ENCODE results near the gene RAF1.

Gene RAF1

GRCh38 chr3:12611117-12611516, 52.8 kb downstream of the RAF1 start:
- Mint-ChIP-seq H3K27ac (no peak overlapping the region), H3K9me3 (no peaks in the 10 kb centered on the region), H3K4me3 (no peak overlapping the region), H3K36me3 (ENCODE audit: low read depth) (peaks cover 60% of the 10 kb centered on the region), H3K27me3 (no peaks in the 10 kb centered on the region), H3K4me1 (ENCODE audit: low read depth) (peaks cover 51% of the 10 kb centered on the region)

DNA sequence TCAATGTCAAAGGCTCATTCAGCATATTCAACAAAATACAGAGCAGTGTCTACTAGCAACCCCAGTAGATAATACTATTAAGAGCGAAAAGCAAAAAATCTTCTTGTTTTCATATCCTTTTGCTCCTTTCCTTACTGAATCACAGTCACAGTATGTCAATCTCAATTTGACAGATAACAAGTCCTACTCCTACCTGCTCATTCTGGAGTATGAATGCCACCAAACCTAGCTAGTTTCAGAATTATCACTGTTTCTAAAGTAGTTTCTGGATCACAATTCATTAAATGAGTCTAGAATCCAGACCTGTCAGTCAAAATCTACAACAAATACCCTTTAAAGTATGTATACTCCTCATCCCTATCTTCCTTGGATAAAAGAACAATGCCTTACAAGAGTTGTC, 55.5 kb downstream of the RAF1 start:
- H3K9me3 Mint-ChIP-seq = no peaks in the 10 kb centered on the region
- H3K4me1 Mint-ChIP-seq (ENCODE audit: low read depth) = peaks cover 30% of the 10 kb centered on the region
- H3K27me3 Mint-ChIP-seq = no peaks in the 10 kb centered on the region
- no peak overlapping the region for H3K4me3 Mint-ChIP-seq
- H3K27ac Mint-ChIP-seq = no peak overlapping the region
- peaks cover 54% of the 10 kb centered on the region for H3K36me3 Mint-ChIP-seq (ENCODE audit: low read depth)

GRCh38 chr3:12603969-12604368, 59.9 kb downstream of the RAF1 start:
- Mint-ChIP-seq H3K4me3 (no peak overlapping the region), H3K27ac (no peak overlapping the region), H3K27me3 (no peaks in the 10 kb centered on the region), H3K4me1 (ENCODE audit: low read depth) (peaks cover 18% of the 10 kb centered on the region), H3K36me3 (ENCODE audit: low read depth) (peaks cover 66% of the 10 kb centered on the region), H3K9me3 (no peaks in the 10 kb centered on the region)

DNA sequence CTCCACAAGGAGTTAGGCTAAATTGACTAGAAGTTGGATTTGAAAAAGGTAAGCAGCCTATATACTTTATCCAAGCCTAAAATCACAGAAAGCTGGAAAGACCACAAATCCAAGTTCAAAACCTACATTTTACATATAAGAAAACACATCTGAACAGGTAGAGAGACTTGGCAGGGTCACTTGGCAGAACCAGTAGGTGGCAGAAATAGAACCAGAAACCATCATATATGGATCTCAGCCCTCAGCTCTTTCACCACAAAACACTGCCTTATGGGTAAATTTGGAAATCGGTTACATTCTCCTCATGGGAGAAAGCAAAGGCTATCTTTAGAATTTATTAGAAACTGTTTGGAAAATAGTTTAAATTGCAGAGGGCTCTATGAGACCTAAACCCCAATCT, 62.8 kb downstream of the RAF1 start:
- no peaks in the 10 kb centered on the region for H3K27me3 Mint-ChIP-seq
- H3K4me3 Mint-ChIP-seq = no peak overlapping the region
- H3K36me3 Mint-ChIP-seq (ENCODE audit: low read depth) = peaks cover 65% of the 10 kb centered on the region
- no peaks in the 10 kb centered on the region for H3K9me3 Mint-ChIP-seq
- no peak overlapping the region for H3K27ac Mint-ChIP-seq
- H3K4me1 Mint-ChIP-seq (ENCODE audit: low read depth) = peaks cover 3% of the 10 kb centered on the region

DNA sequence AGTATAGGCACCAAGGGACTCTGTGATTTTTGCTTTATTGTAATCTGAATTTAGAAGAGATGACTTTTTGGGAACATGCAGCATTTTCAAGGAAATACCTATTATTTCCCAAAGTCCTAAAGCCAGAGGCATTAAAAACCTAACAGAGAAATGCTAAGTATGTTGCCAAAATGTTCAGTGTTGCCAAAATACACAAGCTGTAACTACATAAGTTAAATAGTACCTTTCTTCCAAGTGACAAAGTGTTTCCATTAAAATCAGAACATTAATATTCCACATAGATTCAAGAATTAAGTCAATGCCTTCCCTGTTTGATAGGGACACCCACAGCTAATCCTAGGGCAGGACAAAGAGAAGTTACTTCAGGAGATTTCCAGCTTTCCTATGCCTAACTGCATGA, 65.0 kb downstream of the RAF1 start:
- Mint-ChIP-seq H3K27ac (no peak overlapping the region), H3K9me3 (no peaks in the 10 kb centered on the region), H3K4me3 (no peak overlapping the region), H3K27me3 (no peaks in the 10 kb centered on the region), H3K36me3 (ENCODE audit: low read depth) (peaks cover 76% of the 10 kb centered on the region), H3K4me1 (ENCODE audit: low read depth) (peaks cover 3% of the 10 kb centered on the region)

DNA sequence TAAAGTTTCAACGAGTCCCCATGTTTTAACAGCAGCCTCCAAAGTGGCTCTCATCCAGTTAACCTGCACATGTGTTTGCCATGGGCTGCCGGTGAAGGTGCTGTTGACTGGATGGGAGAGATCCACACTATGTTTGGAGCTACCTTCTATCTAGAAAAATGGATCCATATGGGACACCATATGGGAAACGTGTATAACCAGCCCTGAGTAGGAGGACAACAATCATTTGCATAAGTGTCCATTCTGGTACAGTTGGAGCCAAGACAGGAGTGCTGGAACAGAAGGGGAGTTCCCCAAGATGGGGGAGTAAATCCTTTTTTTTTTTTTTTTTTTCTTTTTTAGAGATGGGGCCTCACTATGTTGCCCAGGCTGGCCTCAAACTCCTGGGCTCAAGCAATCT, 70.4 kb downstream of the RAF1 start:
- Mint-ChIP-seq H3K9me3 (no peaks in the 10 kb centered on the region), H3K36me3 (ENCODE audit: low read depth) (peaks cover 71% of the 10 kb centered on the region), H3K4me3 (no peak overlapping the region), H3K27ac (peak overlapping the region; percentile 61), H3K4me1 (ENCODE audit: low read depth) (no peaks in the 10 kb centered on the region), H3K27me3 (no peaks in the 10 kb centered on the region)

DNA sequence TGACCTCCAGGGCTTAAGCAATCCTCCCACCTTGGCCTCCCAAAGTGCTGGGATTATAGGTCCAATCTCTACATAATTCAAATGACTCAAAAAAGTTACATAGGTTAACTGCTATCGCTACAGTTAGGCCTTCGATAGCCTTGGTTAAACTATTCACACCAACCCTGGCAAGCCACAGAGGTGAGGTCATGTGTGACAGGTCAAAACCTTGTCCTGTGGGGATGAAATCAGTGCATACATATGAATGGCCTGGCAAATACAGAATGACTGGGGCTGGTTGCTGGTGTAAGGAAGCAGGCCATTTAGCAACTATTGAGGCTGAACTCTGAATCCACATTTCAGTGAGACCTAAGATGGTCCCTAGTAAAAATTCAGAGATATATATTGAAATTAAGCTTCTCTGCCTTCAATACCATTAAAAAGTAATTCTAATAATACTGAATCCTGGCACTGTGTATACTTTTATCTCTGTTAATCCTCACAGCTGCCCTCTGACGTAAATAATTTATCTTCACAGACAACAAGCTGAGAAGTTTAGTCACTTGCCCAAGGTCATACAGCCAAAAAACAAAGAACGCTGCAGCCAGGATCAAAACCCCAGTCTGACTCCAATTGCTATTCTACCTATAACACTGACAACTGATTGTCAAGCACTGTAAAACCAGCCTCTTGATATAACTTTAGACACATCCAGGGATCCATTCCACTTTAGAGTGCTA, 71.8 kb downstream of the RAF1 start:
- Mint-ChIP-seq H3K27ac (peak overlapping the region; percentile 23), H3K4me3 (no peak overlapping the region), H3K9me3 (no peaks in the 10 kb centered on the region), H3K27me3 (no peaks in the 10 kb centered on the region), H3K4me1 (ENCODE audit: low read depth) (no peaks in the 10 kb centered on the region), H3K36me3 (ENCODE audit: low read depth) (peaks cover 73% of the 10 kb centered on the region)

GRCh38 chr3:12591456-12591855, 72.5 kb downstream of the RAF1 start:
- Mint-ChIP-seq H3K27me3 (no peaks in the 10 kb centered on the region), H3K4me1 (ENCODE audit: low read depth) (no peaks in the 10 kb centered on the region), H3K4me3 (no peak overlapping the region), H3K36me3 (ENCODE audit: low read depth) (peaks cover 68% of the 10 kb centered on the region), H3K9me3 (no peaks in the 10 kb centered on the region), H3K27ac (no peak overlapping the region)

- Mint-ChIP-seq H3K27me3 (no peaks in the 10 kb centered on the region), H3K27ac (no peak overlapping the region), H3K4me1 (ENCODE audit: low read depth) (no peaks in the 10 kb centered on the region), H3K4me3 (no peak overlapping the region), H3K9me3 (no peaks in the 10 kb centered on the region), H3K36me3 (ENCODE audit: low read depth) (peaks cover 64% of the 10 kb centered on the region)
Measured at GRCh38 chr3:12590096-12590495, 73.8 kb downstream of the RAF1 start.

DNA sequence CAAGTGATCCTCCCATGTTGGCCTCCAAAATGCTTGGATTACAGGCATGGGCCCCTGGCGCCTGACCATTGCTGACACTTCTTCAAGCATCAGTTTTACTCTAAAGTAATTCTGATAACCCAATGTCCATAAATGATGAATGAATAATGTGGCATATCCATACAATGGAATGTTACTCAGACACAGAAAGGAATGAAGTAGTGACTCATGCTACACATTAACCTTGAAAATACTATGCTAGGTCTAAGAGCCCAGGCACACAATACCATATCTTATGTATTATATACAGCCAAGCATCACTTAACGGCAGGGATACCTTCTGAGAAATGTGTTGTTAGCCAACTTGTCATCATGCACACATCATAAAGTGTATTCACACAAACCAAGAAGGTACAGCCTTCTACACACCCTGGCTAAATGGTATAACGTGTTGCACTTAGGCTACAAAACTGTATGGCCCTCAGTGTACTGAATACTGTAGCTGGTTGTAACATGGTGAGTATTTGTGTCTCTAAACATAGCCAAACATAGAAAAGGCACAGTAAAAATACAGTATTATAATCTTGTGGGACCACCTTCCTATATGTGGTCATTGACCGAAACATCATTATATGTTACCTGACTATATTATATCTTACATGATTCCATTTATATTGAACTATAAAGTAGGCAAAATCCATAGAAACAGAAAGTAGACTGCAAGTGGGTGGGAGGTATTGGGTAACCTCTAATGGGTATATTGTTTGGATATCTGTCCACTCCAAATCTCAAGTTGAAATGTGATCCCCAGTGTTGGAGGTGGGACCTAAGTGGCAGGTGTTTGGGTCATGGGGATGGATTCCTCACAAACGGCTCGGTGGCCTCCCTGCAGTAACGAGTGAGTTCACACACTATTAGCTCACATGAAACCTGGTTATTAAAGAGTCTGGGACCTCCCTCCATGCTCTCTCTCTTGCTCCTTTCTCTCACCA, 75.6 kb downstream of the RAF1 start:
- no peaks in the 10 kb centered on the region for H3K9me3 Mint-ChIP-seq
- H3K4me1 Mint-ChIP-seq (ENCODE audit: low read depth) = no peaks in the 10 kb centered on the region
- no peaks in the 10 kb centered on the region for H3K27me3 Mint-ChIP-seq
- H3K27ac Mint-ChIP-seq = peak overlapping the region; percentile 7
- H3K36me3 Mint-ChIP-seq (ENCODE audit: low read depth) = peaks cover 66% of the 10 kb centered on the region
- H3K4me3 Mint-ChIP-seq = no peak overlapping the region

GRCh38 chr3:12586403-12586802, 77.5 kb downstream of the RAF1 start:
- H3K36me3 Mint-ChIP-seq (ENCODE audit: low read depth) = peaks cover 64% of the 10 kb centered on the region
- H3K27ac Mint-ChIP-seq = peak overlapping the region; percentile 51
- H3K27me3 Mint-ChIP-seq = no peaks in the 10 kb centered on the region
- H3K4me3 Mint-ChIP-seq = no peak overlapping the region
- no peaks in the 10 kb centered on the region for H3K4me1 Mint-ChIP-seq (ENCODE audit: low read depth)
- H3K9me3 Mint-ChIP-seq = no peaks in the 10 kb centered on the region

DNA sequence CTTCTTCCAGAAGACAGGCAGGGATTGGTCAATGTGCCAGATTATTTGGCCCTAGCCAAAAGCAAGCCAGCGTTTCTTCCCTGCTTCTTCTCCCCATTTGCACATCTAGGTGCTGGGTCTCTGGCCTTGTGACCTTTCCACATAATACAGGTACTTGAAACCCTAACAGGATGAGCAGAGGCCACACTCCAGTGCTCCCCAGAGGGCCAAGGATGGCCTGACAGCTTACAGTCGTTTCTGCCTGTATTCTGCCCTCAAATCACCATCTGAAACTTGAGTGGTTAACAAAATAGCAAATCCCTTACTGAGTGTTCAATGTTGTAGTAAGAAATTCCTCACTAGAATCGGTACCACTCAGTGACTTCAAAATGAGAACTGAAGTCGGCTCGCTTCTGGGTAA, 77.9 kb downstream of the RAF1 start:
- no peak overlapping the region for H3K4me3 Mint-ChIP-seq
- no peaks in the 10 kb centered on the region for H3K27me3 Mint-ChIP-seq
- no peaks in the 10 kb centered on the region for H3K9me3 Mint-ChIP-seq
- H3K36me3 Mint-ChIP-seq (ENCODE audit: low read depth) = peaks cover 63% of the 10 kb centered on the region
- no peaks in the 10 kb centered on the region for H3K4me1 Mint-ChIP-seq (ENCODE audit: low read depth)
- H3K27ac Mint-ChIP-seq = peak overlapping the region; percentile 51

- H3K4me1 Mint-ChIP-seq (ENCODE audit: low read depth) = no peaks in the 10 kb centered on the region
- H3K27ac Mint-ChIP-seq = no peak overlapping the region
- no peak overlapping the region for H3K4me3 Mint-ChIP-seq
- H3K27me3 Mint-ChIP-seq = no peaks in the 10 kb centered on the region
- H3K9me3 Mint-ChIP-seq = no peaks in the 10 kb centered on the region
- H3K36me3 Mint-ChIP-seq (ENCODE audit: low read depth) = peaks cover 61% of the 10 kb centered on the region
Measured at GRCh38 chr3:12585181-12585580, 78.7 kb downstream of the RAF1 start.

- H3K9me3 Mint-ChIP-seq = no peaks in the 10 kb centered on the region
- peaks cover 65% of the 10 kb centered on the region for H3K36me3 Mint-ChIP-seq (ENCODE audit: low read depth)
- no peak overlapping the region for H3K27ac Mint-ChIP-seq
- no peak overlapping the region for H3K4me3 Mint-ChIP-seq
- no peaks in the 10 kb centered on the region for H3K27me3 Mint-ChIP-seq
- H3K4me1 Mint-ChIP-seq (ENCODE audit: low read depth) = no peaks in the 10 kb centered on the region
Measured at GRCh38 chr3:12584083-12584482, 79.8 kb downstream of the RAF1 start.

DNA sequence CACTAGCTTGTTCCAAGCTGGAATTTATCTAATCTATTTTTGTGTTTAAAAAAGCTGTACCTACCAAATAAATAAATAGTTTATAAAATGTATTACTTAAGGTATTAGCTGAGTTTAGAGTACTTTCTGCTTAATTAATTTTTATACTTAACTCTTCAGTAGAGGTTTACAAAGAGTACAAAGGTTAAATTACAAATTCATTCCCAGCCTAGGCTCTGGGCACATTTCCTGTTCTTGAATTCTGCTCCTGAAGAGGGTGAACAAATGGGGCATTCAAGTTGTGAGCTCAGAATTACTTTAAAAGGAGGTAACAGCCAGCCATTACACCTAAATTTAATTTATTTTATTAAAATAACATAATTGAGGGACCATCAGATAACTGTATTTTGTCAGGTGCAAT, 80.6 kb downstream of the RAF1 start:
- Mint-ChIP-seq H3K4me3 (no peak overlapping the region), H3K27ac (no peak overlapping the region), H3K4me1 (ENCODE audit: low read depth) (no peaks in the 10 kb centered on the region), H3K27me3 (no peaks in the 10 kb centered on the region), H3K9me3 (no peaks in the 10 kb centered on the region), H3K36me3 (ENCODE audit: low read depth) (peaks cover 63% of the 10 kb centered on the region)
